ENCODE results near the gene NEK1.

Gene NEK1

DNA sequence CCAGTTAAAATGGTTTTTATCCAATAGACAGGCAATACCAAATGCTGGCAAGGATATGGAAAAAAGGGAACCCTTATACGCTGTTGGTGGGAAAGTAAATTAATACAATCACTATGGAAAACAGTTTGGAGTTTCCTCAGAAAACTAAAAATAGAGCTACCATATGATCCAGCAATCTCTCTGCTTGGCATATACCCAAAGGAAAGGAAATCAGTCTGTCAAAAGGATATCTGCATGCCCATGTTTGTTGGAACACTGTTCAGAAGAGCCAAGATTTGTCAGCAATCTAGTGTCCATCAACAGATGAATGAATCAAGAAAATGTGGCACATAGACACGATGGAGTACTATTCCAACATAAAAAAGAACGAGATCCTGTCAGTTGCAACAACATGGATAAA is 250.6 kb downstream of the NEK1 start:
- no peak for DNase-seq

DNA sequence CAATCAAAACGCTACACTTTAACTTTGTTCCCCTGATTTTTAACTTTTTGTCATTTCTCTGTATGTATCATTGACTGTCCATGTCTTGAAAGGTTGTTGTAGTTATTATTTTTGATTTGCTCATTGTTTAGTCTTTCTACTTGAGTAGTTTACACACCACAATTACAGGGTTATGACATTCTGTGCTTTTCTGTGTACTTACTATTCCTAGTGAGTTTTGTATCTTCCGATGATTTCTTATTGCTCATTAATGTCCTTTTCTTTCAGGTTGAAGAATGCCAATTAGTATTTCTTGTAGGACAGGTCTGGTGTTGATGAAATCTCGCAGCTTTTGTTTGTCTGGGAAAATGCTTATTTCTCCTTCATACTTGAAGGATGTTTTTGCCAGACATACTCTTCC is 252.4 kb downstream of the NEK1 start:
- no peak for DNase-seq

DNA sequence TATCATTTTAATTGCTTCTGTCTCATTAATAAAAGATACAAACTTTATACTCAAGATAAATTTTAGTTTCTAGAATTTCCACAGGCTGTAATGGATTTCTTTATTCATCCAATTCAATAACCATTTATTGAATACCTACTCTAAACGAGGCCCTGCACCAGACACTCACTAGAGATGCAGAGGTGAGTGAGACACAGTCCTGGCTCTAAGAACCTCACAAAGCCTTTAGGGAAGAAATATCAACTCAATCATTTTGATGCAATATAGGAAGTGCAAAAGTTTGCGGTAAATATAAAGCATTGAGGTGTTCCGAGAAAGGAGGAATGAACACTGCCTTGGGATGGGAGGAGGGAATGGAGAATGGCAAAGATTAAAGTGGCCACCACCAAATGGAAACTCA is 260.0 kb downstream of the NEK1 start:
- DNase-seq = no peak

DNA sequence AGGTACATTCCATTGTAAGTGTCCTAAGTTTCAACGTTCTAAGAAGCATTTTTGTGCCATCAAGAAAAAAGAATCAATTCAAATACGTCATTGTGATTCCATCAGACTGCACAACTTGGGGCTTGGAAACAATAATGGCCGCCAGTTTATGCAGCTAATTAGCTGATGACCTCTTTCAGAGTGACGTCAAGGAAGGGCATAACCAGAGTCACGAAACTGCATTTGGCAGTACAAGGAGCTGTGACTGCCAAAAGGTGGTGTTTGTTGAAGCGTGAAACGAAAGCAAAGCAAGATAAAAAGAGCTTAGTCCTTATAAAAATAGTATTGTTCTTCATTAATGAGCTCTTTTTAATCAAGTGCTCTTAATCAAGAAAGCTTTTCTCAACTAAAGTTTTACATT is 260.5 kb downstream of the NEK1 start:
- no peak for DNase-seq

DNA sequence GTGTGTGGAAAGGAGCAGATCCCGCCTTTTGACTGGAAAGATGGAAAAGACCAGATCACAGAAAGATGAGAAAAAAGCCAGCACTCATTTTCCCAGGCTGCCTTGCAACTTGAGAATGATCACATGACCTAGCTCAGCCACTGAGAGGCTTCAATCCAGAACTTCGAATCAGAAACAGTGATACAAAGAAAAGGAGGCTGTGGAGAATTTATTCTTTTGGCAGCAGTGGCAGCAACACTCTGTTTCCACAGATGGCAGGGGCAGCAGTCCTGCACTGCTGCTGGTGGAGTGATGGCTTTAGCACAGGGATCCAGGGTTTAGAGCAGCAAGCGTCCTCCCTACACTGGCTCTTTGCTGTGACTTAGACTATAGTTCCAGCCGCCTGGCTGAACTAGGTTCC is 263.8 kb downstream of the NEK1 start:
- DNase-seq = no peak

DNA sequence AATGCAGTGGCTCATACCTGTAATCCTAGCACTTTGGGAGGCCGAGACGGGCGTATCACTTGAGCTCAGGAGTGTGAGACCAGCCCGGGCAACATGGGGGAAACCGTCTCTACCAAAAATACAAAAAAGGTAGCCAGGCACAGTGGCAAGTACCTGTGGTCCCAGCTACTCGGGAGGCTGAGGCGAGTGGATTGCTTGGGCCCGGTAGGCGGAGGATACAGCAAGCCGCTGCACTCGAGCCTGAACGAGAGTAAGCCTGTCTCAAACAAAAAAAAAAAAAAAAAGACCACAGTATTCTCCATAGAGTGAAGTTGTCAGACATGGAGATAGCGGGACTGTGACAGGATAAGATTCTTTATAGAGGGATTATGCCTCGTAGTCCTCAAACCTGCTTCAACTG is 265.5 kb downstream of the NEK1 start:
- no peak for DNase-seq

DNA sequence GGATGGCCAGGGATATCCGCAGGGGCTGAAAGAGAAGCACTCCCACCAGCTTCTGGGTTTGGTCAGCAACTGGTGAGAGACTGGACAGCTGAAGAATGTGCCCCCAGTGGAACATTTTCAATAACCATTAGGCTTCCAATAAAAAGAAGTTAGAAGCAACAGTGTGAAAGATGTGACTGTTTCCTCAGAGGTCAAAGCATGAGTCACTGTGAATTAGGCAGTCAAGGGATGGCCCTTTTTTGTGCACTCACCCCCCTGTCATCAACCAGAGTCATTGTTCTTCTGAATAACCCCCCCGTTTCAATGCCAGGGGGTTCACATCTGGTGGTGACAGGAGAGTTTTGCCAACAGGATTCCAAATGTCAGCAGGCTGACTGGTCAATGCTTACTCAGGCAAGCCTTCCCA is 267.1 kb downstream of the NEK1 start:
- no peak for DNase-seq
